ENCODE results near the gene FMN1.
A peak's percentile ranks its signal among the peaks of the same experiment; 100 is the strongest.

FMN1 gene

GRCh38 chr15:33236841-33237509, 42.5 kb upstream of the FMN1 start:
- peak; percentile 88 for DNase-seq (ENCODE audit: low read depth)
- no peak overlapping the region for H3K4me3 ChIP-seq (ENCODE audit: low read length)
- TF ChIP-seq CTCF (IDR thresholded peaks at IDR 0.05; ENCODE audit: insufficient read depth, low read depth, low read length, missing control alignments) = no peak

- no peak overlapping the region for H3K4me3 ChIP-seq (ENCODE audit: low read length)
- peak; percentile 68 for TF ChIP-seq CTCF (IDR thresholded peaks at IDR 0.05; ENCODE audit: insufficient read depth, low read depth, low read length, missing control alignments)
- DNase-seq (ENCODE audit: low read depth) = peak; percentile 74
Observed at GRCh38 chr15:33234020-33234461, 39.5 kb upstream of the FMN1 start.

- TF ChIP-seq CTCF (IDR thresholded peaks at IDR 0.05; ENCODE audit: insufficient read depth, low read depth, low read length, missing control alignments) = peak; percentile 61
- peak; percentile 74 for DNase-seq (ENCODE audit: low read depth)
- H3K4me3 ChIP-seq (ENCODE audit: low read length) = no peak overlapping the region
Observed at GRCh38 chr15:33226559-33227181, 32.2 kb upstream of the FMN1 start.

- no peak for DNase-seq (ENCODE audit: low read depth)
- no peak overlapping the region for H3K4me3 ChIP-seq (ENCODE audit: low read length)
- no peak for TF ChIP-seq CTCF (IDR thresholded peaks at IDR 0.05; ENCODE audit: insufficient read depth, low read depth, low read length, missing control alignments)
Observed at GRCh38 chr15:33218071-33218491, 23.6 kb upstream of the FMN1 start.

GRCh38 chr15:33215941-33216872, 21.7 kb upstream of the FMN1 start:
- TF ChIP-seq CTCF (IDR thresholded peaks at IDR 0.05; ENCODE audit: insufficient read depth, low read depth, low read length, missing control alignments) = peak; percentile 71
- peak; percentile 79 for DNase-seq (ENCODE audit: low read depth)
- H3K4me3 ChIP-seq (ENCODE audit: low read length) = no peak overlapping the region

GRCh38 chr15:33211176-33211808, 16.8 kb upstream of the FMN1 start:
- H3K4me3 ChIP-seq (ENCODE audit: low read length) = no peak overlapping the region
- TF ChIP-seq CTCF (IDR thresholded peaks at IDR 0.05; ENCODE audit: insufficient read depth, low read depth, low read length, missing control alignments) = no peak
- no peak for DNase-seq (ENCODE audit: low read depth)

All from epithelial cell of esophagus (primary cell).